Kidney glomerular epithelial cell (primary cell): Measurements from ENCODE around the gene HMCN1.
A peak's percentile ranks its signal among the peaks of the same experiment; 100 is the strongest.

Source experiments
- DNase-seq: peaks from one replicate; lab custom pipeline; 2025; lab: John Stamatoyannopoulos, UW

HMCN1 gene

GRCh38 chr1:186091222-186091720 is 357.1 kb downstream of the HMCN1 start:
- DNase-seq = no peak

- DNase-seq = no peak
These were observed 359.2 kb downstream of the HMCN1 start for GRCh38 chr1:186093437-186093836.

- peak; percentile 7 for DNase-seq
These were observed 360.0 kb downstream of the HMCN1 start for GRCh38 chr1:186094172-186094571.

GRCh38 chr1:186099336-186100104 is 365.3 kb downstream of the HMCN1 start:
- no peak for DNase-seq

- DNase-seq = no peak
These were observed 367.9 kb downstream of the HMCN1 start for GRCh38 chr1:186102107-186102506.

GRCh38 chr1:186102547-186103148 is 368.5 kb downstream of the HMCN1 start:
- peak; percentile 82 for DNase-seq

- no peak for DNase-seq
These were observed 370.3 kb downstream of the HMCN1 start for GRCh38 chr1:186104459-186104858.

GRCh38 chr1:186112280-186112679 is 378.1 kb downstream of the HMCN1 start:
- no peak for DNase-seq

GRCh38 chr1:186113461-186113860 is 379.3 kb downstream of the HMCN1 start:
- DNase-seq = no peak

GRCh38 chr1:186118724-186119123 is 384.5 kb downstream of the HMCN1 start:
- no peak for DNase-seq

- DNase-seq = no peak
These were observed 388.6 kb downstream of the HMCN1 start for GRCh38 chr1:186122837-186123236.

- no peak for DNase-seq
These were observed 390.8 kb downstream of the HMCN1 start for GRCh38 chr1:186125035-186125434.

GRCh38 chr1:186125511-186125910 is 391.3 kb downstream of the HMCN1 start:
- no peak for DNase-seq

GRCh38 chr1:186129758-186130157 is 395.6 kb downstream of the HMCN1 start:
- no peak for DNase-seq

- DNase-seq = no peak
These were observed 404.9 kb downstream of the HMCN1 start for GRCh38 chr1:186139115-186139514.

GRCh38 chr1:186139701-186140100 is 405.5 kb downstream of the HMCN1 start:
- peak; percentile 29 for DNase-seq

- no peak for DNase-seq
These were observed 408.0 kb downstream of the HMCN1 start for GRCh38 chr1:186142159-186142558.

- DNase-seq = no peak
These were observed 408.7 kb downstream of the HMCN1 start for GRCh38 chr1:186142916-186143315.

GRCh38 chr1:186143481-186143880 is 409.3 kb downstream of the HMCN1 start:
- no peak for DNase-seq

GRCh38 chr1:186144505-186144904 is 410.3 kb downstream of the HMCN1 start:
- DNase-seq = no peak

GRCh38 chr1:186146974-186147373 is 412.8 kb downstream of the HMCN1 start:
- no peak for DNase-seq

GRCh38 chr1:186149591-186149990 is 415.4 kb downstream of the HMCN1 start:
- DNase-seq = no peak

- no peak for DNase-seq
These were observed 418.0 kb downstream of the HMCN1 start for GRCh38 chr1:186152227-186152619.
